ENCODE data around the gene XPO1.

DNA sequence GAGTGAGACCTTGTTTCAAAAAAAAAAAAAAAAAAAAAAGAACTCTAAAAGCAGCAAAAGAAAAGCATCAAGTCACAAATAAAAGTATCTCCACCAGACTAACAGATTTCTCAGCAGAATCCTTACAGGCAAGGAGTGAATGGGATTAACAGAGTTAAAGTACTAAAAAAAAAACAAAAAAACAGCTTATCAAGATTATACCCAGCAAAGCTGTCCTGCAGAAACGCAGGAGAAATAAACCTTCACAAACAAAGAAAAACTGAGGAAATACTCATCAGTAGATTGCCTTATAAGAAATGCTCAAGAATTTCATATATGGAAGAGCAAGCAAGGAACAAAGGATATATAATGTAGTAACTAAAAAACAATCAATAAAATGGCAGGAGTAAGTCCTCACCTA is 102.9 kb downstream of the XPO1 start:
- TF ChIP-seq, protein P1, sequence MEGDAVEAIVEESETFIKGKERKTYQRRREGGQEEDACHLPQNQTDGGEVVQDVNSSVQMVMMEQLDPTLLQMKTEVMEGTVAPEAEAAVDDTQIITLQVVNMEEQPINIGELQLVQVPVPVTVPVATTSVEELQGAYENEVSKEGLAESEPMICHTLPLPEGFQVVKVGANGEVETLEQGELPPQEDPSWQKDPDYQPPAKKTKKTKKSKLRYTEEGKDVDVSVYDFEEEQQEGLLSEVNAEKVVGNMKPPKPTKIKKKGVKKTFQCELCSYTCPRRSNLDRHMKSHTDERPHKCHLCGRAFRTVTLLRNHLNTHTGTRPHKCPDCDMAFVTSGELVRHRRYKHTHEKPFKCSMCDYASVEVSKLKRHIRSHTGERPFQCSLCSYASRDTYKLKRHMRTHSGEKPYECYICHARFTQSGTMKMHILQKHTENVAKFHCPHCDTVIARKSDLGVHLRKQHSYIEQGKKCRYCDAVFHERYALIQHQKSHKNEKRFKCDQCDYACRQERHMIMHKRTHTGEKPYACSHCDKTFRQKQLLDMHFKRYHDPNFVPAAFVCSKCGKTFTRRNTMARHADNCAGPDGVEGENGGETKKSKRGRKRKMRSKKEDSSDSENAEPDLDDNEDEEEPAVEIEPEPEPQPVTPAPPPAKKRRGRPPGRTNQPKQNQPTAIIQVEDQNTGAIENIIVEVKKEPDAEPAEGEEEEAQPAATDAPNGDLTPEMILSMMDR (IDR thresholded peaks at IDR 0.05 in 8 of 11, conservative IDR thresholded peaks at IDR 0.05 in 3 of 11), result no peak
- TF ChIP-seq POLR2AphosphoS5 (IDR thresholded peaks at IDR 0.05) (no peak), POLR2A (IDR thresholded peaks at IDR 0.05) (no peak)
